CD4-positive, alpha-beta T cell treated with Interleukin-6 at 100 ng/mL for 8 hours (primary cell): Measurements from ENCODE around the gene VMA21.
A peak's percentile ranks its signal among the peaks of the same experiment; 100 is the strongest.

Experiments used
- DNase-seq: peaks from one replicate; pipeline ENCODE4 v3.0.0-alpha.2; 2020; ENCODE audit warnings: mixed read lengths, low spot score

The VMA21 gene, protein sequence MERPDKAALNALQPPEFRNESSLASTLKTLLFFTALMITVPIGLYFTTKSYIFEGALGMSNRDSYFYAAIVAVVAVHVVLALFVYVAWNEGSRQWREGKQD

DNA sequence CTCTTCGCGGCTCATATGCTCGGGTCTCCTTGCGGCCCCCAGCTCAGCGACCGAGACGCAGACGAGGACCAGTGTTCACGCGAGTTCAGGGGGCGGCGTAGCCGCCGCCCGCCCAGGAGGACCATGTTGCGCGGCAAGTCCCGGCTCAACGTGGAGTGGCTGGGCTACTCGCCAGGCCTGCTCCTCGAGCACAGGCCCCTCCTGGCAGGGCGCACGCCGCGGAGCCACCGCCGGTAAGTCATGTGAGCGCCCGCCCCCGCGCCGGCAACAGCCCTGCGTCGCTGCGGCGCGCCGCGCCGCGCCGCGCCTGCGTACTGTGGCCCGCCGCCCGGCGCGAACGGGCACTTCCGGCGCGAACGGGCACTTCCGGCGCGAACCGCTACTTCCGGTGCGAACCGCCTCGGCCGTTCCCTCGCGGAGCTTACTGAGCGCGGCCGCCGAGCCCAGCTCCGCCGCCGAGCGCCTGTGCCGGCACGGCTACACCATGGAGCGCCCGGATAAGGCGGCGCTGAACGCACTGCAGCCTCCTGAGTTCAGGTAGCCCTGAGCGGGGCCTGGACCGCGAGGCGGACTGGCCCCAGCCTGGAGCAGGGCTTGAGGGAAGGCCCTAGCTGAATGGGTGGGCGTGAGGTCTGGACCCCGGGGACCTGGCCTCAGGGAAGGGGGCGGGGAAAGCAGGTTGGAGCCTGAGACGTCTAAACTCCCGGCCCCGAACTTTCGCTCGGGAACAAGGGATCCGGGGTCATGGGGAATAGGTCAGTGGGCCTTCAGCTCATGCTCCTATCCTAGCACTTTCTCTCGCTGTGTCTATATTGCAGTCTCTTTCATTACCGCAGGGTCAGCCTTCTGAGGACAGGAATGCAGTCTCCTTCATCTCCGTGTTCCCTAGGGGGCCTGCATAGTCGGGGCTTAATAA is at the start of gene VMA21:
TSS of gene VMA21 (plus strand) at position 382 of the 916 bp plus-strand sequence. CDS start at position 485, 103 bp downstream.
- peak; percentile 78 for DNase-seq

DNA sequence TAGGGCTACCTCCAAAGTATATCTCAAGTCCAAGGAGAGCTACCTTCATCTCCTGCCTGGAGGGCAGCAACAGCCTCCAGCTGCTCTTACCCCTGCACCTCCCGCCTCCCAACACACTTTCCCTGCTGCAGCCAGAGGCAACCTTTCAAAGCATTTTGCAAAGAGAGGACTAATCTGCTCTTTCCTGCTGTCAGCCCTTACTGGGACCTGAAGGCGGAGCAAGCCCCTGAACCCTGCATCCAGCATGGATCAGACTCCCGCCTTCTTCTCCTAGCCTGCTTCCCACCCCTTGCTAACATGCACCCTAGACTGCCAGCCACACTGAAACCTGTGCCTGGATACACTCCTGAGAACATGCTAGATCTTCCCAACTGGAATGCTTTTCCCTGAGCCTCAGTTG is 37.7 kb upstream of the VMA21 start:
- DNase-seq = no peak

- DNase-seq = peak; percentile 9
These were observed 36.8 kb upstream of the VMA21 start for GRCh38 chrX:151359931-151360871.

- DNase-seq = no peak
These were observed 33.7 kb upstream of the VMA21 start for GRCh38 chrX:151363316-151363715.

DNA sequence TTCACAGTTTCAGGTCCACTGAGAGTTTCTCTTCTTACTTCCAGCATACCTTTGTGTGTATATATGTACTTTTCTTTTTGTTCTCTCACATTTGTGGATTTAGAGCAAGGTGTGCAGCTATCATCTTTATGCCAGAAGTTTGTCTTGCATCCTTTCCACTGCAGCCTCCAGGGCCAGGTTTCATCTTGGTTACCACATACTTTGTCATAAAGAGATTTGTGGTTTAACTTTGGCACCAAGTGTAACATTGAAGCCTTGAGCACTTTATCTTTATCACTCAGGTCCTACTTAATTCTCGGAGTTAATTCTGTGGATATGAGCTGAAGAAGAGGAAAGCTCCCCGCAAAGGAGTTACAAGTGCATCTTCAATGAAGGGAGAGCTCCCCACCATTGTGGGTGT is 31.4 kb upstream of the VMA21 start:
- DNase-seq = no peak

DNA sequence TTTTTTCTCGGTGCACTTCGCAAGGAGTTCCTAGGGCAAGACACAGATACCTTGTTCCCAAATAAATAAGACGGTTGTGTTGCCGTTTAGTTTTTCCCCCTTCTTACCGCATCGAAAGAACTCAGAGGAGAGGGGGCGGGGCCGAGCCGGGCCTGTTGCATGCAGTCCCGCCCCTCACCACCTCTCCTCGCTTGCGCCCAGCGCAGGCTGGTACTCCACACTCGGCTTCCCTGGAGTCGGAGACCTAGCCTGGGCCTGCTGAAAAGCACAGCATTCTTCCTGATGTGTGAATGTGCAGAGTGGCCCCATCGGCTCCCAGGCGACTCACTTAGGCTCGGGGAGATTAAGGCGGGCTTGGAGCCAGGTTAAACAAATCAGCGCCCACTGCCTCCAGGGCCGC is 26.1 kb upstream of the VMA21 start:
- DNase-seq = no peak

DNA sequence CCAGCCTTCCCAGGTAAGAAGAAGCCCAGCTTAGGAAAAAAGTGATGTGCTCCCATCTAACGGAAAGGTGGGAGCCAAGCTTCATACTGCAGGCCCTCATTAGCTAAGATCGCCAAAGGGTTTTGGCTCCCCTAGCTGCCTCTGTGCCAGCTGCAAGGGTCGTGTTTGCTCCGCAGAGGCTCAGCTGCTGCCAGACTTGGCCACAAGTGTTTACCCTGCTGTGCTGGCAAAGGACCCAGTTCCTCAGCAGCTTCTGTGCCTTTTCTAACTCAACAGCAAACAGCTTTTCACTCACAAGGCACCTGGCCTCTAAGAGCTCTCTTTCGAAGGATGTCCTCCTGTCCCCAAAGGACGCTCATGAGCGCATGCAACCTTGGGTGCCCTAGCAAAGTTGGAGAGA is 12.2 kb upstream of the VMA21 start:
- DNase-seq = no peak

GRCh38 chrX:151386838-151387459 is 10.1 kb upstream of the VMA21 start:
- DNase-seq = no peak

- no peak for DNase-seq
These were observed 5.3 kb upstream of the VMA21 start for GRCh38 chrX:151391722-151392121.

- DNase-seq = peak; percentile 71
These were observed 3.5 kb upstream of the VMA21 start for GRCh38 chrX:151393514-151393913.

- peak; percentile 13 for DNase-seq
These were observed 773 bp upstream of the VMA21 start for GRCh38 chrX:151396042-151396824.

DNA sequence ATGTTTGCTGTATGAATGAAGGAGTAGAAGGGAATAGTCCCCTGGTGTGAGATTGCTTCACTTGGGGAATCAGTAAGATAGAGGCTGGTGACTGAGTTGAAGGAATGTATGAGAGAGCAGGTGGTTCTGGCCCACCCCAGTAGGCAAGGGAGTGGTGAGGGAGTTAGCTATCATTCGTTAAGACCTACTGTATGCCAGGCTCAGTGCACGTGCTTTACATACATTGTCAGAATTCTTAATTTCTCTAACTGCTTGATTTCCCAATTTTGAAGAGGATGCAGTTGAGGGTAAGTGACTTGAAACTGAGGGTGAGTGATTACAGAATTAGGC is 700 bp downstream of the VMA21 start:
- no peak for DNase-seq

GRCh38 chrX:151398346-151398745 is 1.3 kb downstream of the VMA21 start:
- no peak for DNase-seq

DNA sequence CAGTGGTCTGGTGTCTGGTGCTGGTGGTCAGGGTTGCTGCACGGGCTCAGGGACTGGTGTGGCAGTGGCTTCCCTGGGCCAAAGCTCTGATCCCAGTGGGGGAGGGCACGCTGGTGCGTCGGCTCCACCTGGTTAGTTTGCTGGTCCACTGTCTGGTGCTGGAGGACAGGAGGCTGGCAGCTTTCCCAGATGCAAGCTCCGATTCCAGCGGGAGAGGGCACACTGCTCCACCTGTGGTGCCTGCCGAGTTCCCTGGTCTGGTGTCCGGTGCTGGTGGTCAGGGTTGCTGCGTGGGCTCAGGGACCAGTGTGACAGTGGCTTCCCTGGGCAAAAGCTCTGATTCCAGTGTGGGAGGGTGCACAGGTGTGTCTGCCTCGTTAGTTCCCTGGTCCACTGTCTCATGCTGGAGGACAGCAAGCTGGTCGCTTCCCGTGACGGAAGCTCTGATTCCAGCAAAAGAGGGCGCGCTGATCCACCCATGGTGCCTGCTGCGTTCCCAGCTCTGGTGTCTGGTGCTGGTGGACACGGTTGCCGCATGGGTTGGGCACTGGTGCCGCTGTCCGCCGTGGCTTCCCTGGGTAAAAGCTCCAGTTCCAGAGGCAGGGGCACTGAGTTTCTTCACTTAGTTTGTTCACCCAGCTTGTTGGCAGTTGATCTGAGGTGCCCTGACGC is 5.8 kb downstream of the VMA21 start:
- no peak for DNase-seq

- DNase-seq = no peak
These were observed 19.6 kb downstream of the VMA21 start for GRCh38 chrX:151416579-151416978.

DNA sequence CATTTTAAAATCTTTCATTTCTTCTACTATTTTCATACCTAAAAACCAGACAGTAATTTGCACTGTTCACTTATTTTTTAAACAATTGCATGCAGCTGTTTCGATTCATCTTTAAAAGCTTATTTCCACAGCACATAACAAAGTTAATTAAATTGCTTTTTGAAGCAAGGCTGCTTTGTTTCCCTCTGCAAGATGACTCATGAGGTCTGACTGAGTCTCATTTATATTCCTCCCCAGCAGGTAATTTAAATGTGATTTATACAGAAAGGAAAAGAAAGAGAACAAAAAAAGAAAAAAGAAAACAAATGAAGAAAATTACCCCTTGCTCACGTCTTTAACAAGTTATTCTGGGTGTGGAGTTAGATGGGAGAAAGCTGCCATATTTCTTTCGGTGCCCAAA is 22.8 kb downstream of the VMA21 start:
- DNase-seq = no peak

DNA sequence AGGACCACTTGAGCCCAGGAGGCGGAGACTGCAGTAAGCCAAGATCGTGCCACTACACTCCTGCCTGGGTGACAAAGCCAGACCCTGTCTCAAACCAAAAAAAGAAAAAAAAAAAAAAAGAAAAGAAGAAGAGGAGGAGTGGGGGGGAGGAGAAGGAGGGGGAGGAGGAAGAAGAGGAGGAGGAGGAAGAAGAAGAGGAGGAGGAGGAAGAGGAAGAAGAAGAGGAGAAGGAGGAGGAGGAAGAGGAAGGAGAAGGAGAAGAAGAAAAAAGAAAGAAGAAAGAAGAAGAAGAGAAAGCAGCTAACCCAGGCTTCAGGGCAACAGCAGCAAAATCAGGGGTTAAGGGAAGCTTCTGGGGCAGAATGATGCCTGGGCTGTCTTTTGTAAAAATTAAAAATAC is 27.5 kb downstream of the VMA21 start:
- DNase-seq = no peak

DNA sequence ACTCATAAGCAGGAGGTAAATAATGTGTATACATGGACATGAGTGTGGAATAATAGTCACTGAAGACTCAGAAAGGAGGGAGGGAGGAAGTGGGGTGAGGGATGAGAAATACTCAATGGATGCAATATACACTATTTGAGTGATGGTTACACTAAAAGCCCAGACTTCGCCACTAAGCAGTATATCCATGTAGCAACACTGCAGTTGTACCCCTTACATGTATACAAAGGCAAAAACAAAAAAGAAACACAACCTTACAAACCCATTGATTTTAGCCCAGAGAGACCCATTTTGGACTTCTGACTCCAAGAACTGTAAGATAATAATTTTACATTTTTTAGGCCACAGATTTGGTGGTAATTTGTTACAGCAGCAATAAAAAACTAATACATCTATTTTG is 51.5 kb downstream of the VMA21 start:
- no peak for DNase-seq

- no peak for DNase-seq
These were observed 61.8 kb downstream of the VMA21 start for GRCh38 chrX:151458824-151459223.
